Stimulated activated CD4-positive, alpha-beta T cell treated with anti-CD3 and anti-CD28 coated beads, Interleukin-4, amount 100 ng/mL, for 1 hour (primary cell): ENCODE data around the gene INSIG2.

Experiments used
- DNase-seq: peaks from one replicate; pipeline ENCODE4 v3.0.0-alpha.2; 2020

The INSIG2 gene

DNA sequence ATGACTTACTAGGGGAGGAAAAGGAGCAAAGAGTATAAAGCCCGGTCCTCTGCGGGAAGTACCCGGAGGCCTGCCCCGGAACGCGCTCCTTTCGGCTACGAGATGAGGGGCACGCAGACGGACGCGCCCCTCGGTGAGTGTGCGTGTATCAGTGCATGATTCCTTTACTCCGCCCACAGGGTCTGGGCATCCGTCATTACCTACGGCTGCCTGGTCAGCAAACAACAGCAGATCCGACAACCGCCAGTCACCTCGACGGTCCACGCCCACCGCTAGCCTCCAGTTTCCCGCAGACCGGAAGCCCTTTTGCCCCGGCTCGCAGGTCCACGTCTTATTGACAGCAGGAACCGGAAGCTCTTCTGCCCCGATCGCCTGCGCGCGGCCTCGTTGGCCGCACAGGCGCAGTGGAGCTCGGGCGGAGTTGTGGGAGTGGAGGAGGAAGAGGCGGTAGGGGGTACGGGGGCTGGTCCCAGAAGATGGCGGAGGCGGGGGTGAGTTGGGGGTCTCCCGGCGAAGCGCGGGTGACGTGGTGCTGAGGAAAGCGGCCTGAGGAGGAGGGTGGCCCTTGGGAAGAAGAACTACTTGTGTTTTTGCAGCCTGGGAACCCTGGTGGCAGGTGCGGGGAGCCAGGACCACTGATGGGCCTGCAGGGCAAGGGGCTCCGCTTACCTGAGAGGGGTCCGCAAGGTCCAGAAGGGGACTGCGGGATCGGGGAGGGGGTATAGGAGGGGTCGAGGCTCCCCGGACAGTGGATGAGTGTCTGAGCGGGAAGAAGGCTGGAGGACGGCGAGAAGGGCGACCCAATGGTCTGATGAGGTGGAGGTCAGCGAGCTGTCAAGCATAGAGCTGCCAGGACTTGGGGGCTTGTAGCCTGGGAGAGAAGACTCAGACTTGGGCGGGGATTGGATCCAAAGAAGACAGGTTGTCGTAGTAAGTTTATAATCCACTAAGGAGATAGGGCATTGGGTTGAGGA lies at the start of gene INSIG2:
Gene INSIG2 (plus strand): TSS at position 421 of the 974 bp plus-strand sequence. CDS start 8,086 bp downstream, outside the sequence.
- DNase-seq, result peak; percentile 85

DNA sequence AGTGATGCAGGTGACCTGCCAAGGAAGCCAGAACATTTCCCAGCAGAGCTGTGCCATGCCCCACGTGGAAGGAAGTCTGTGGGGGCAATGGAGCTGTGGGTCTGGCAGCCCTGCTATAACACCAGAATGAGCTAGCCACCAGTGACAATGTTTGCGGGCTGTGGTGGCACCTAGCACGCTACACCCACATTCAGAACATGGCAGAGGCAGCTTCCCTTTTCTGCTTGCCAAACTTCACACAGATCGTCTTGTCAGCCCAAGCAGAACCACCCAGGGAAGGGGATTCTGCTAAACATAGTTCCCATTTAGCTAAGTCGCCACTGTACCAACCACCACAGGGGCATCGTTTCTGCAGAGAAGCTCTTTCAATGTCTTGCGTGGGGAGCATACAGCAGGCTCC lies 47.4 kb upstream of the INSIG2 start:
- DNase-seq, result no peak

DNA sequence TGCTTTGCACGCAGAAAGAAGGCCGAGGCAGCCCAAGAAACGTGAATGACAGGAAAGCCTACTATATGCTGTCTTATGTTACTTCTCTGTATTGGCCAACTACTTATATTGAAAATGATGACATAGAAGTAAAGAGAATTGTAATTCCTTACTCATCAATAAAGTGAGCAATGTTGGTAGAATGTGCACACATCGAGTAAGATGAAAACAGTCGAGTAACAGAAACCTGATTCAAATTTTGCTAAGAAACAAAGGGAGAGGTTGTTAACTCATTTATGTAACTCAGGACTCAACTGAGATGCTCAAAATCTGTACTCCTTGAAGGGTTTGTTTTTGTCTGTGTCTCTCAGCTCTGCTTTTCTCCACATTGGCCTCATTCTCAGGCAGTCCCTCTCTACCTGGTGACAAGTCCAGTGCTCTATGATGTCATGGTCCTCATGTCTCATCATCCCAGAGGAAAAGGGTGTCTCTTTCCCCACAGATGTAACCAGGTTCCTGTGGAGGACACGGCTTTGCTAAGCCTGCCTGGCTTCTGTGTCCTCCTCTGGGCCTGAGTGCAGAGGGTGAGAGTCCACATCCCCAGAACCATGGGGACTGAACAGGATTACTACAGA lies 44.1 kb upstream of the INSIG2 start:
- DNase-seq, result no peak

DNA sequence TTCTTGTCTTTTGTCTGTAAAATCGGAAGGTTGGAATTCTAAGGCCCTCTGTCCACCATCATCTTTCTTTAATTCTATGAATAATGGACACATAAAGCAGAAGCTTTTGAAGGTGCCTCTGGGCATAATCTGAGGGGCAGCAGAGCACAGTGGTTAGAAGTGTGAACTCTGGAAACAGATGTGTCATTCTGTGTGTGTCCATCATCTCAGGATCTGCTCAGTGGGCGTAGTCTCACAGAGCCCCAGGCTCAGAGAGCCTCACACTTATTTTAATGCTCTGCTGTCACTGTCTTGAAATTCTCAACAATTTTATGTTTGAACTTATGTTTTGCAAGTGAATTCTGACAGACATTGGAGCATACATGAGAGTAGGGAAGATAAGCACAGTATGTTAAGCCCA lies 43.4 kb upstream of the INSIG2 start:
- DNase-seq, result no peak

DNA sequence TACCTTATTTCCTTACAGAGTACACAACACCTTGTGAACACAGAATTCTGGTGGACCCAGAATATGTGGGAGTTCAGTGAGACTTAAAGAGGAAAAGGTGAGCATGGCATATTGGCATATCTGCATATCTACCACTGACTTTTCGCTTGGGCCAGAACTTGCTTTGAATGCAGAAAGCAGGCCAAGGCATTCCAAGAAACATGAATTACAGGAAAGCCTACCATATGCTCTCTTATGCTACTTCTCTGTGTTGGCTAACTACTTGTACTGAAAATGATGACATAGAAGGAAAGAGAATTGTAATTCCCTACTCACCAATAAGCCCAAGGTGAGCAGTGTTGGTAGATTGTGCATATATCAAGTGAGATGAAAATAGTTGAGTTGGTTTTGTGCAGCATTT lies 43.0 kb upstream of the INSIG2 start:
- no peak for DNase-seq

DNA sequence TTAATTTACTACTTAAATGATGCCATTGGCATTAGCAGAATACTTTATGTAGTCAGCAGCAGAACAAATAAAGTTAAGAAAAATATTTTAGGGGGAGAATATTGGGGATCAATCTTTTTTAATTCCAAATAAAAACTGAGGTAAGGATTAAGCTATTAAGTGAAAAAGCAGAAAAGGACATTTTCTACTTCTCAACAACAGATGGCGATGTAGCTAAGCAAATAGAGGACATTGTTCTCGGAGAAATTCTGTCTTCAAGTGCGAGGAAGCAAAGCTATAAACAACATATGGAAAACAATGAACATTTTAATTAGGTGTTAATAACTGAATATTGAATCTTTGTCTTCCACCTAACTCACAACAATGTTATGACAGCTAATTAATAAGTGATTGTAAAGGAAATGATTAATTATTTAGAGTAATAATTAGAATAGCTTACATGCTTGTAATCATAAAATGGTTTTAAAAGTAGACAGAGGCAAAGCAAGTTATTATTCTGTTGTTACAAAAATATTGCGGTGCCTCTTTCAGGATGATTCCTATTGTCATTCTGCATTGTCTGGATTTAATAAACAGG lies 41.5 kb upstream of the INSIG2 start:
- DNase-seq, result no peak

DNA sequence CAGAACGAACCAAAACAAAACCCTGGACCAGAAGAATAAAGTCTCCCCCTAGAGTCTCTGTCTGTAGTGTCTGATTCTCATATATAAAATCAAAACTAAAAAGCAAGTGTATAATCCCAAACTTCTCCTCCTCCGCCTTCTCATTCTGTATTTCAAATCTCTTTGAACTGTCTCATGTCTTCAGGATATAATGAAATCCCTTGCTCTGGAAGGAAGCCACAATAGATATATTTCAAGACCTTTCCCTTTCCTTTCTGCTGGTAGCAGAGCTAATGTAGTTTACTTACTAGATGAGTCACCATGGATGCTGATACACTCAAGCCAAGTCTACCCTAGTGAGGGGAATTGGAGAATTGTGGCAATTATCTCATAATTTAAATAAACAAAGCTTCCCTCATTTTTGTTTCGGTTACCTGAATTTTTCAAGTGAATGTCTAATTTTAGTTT lies 40.9 kb upstream of the INSIG2 start:
- no peak for DNase-seq

DNA sequence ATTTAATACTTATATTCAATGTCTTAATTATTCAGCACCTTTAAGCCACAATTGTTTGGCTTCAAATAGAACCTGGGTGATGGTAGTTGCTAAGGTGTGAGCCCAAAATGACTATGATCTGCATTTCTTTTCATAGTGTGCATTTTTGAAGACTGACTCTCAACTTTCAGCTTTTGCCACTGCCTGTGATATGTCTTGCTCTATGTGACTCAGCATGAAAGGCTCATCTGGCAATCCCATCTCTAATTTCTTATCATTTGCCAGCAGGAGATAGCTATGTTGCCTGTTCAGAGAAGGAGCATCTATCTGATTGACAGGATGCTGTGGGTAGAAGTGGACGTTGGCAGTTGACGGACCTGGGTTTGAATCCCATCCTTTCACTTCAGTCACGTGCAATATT lies 39.9 kb upstream of the INSIG2 start:
- no peak for DNase-seq

DNA sequence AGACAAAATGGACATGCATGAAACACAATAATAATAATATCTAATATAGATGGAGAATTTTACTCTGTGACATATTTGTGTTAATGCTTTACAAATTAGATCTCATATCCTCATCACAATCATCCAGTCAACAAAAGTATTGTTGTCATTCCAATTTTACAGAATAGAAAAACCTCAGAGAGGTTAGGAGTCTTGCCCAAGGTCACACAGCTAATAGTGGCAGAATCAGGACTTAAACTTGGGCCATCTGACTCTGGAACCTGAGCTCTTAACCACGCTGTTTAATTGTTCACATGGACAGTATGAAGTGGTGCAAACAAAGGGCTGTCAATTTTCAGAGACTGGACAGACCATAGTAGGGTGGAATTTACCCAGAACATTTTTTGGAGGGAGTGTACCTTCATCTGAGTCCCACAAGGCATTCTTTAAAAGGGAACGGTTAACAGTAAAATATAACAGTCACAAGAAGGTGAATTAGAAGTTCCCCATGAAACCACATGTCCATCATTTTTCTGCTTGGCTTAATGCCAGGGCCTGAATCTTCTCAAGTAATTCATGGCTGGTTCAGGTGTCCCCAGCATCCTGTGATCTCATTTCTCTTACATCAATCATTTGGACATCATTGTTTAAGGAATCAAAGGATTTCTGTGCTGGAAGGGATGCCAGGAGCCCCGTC lies 39.0 kb upstream of the INSIG2 start:
- no peak for DNase-seq

DNA sequence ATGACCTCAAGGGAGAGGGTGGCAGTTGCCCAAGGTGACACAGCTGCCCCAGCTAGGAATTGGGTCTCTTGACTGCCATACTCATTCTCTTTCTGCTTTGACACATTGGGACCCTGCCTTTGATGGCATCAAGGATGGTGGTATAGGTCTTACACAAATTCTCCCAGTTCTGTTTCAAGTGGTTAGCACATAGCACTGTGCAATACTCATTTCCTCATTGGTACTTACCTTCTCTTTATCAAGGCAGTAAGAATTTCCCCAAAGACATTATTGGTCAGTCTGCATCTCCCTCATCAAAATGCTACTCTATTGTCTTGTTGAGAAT lies 38.5 kb upstream of the INSIG2 start:
- no peak for DNase-seq

DNA sequence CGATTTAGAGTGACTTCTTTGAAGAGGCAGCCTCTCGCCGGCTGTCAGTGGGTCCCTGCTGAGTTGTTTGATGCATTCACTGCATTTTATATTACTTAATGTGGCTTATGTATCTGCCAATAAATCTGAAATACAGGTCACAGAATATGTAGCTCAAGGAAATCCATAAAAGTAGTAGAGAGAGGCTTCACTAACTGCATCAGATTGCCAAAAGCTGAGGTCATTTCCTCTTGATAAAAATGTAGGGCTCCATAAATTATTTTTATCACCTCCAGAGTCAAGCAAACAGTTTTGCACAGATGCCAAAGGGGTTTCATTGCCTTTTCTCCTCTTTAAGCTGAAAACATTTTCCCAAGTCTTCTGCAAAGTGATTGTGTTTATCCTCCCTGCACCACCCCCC lies 37.9 kb upstream of the INSIG2 start:
- no peak for DNase-seq

DNA sequence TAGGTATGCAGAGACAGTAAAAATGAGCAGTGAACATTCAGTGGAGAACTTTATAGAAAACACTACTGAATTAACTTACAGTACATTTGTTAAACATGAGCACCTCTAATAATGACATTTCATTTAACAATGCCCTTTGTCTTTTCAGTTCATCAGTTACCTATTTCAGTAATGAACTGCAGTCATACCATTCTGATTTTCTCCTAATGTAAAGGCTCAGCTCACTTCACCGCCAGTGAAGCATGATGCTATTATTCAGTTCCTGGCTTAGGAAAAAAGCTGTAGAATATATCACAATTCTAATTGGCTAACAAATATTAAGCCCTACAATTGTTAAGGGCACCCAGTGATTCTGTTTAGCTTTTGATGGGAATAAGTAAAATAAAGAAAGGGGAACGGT lies 37.3 kb upstream of the INSIG2 start:
- no peak for DNase-seq

DNA sequence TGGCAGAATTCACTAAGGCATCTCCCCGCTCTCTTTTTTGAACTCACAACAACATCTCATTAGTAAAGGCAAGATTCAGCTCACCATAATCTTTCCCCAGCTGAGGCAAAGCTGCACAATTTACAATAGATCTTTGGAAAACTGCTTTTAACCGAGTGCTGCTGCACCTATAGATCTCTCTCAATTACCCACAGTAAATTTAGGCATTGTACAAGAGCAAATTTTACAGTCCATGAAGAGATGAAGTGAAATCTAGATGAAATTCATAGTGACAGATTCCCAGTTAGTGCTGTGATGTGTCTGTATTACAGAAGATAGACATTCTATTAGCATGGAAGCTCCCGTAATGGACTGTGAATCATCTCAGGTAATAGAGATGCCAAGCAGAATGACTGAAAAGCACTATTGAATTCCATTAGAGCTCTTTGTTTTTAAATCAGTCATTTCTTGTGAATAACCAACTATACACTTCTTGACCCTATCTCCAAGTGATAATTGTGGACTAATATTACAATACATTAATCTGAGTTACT lies 36.4 kb upstream of the INSIG2 start:
- DNase-seq, result no peak

DNA sequence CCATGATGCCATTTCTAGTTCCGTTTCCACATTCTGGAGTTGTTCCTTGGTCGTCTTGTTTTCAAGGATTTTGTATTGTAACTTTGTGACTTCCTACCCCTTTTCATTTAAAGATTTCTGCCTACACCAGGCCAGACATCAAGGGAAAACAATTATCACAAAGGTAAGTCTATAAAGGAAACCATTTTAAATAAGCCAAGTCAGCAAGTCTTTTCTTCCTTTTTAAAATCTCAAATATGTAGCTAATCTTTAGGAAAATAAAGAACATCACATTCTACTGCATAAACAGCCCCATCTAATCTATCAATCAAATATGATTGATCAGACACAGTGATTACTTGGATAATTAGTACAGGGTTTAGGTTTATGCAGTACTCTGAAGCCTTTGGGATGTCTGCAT lies 35.8 kb upstream of the INSIG2 start:
- DNase-seq, result no peak

DNA sequence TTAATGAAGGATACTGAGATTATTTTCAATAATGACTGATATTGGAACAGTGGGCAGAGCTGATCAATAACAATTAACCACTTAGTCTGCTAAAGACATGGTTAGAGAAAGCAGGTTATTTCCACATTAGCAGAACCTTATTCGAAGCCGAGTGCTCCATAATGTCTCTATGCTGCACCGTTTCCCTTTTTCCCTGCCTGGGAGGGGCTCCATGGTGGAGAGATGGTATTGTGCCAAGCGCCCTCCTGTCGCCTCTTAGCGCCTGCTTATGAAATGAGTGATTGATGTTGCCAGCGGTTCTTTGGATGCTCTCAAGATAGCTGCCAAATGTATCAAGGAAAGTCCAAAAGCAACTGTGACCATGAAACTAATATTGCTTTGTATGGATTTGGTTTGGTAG lies 34.6 kb upstream of the INSIG2 start:
- DNase-seq, result no peak

DNA sequence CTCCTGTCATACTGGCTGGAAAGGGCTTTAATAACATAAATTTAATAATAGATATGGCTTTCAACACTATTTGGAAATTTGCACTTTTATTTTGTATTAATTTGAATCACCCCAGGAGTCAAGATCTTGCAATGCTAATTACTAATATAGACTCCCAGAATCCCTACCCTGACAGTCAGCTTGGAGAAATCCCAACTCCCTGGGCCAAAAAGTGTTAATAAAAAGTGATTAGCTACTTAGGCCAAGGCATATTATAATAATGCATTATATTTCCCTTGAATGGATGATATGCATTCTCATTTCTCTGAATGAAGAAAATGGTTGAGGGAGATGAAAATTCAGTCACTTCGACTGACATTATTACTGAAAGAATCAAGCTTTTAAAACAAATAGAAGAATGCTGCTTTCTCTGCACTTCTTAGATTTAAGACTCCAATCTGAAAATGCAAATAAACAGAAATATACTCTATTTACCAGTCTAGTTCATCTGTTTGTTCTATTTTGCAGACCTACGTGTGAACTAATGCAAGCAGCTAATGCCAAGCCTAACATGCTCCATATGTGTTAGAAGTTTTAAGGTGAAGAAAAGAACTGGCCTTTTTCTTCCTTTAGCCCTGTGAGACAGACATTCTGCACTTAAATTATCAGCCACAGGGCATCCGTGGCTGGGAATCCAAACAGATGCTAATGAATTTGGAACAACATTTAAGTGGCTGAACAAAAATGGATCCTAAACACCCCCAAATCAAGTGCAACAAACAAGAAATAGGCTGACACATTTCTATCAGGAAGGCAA lies 33.9 kb upstream of the INSIG2 start:
- no peak for DNase-seq

DNA sequence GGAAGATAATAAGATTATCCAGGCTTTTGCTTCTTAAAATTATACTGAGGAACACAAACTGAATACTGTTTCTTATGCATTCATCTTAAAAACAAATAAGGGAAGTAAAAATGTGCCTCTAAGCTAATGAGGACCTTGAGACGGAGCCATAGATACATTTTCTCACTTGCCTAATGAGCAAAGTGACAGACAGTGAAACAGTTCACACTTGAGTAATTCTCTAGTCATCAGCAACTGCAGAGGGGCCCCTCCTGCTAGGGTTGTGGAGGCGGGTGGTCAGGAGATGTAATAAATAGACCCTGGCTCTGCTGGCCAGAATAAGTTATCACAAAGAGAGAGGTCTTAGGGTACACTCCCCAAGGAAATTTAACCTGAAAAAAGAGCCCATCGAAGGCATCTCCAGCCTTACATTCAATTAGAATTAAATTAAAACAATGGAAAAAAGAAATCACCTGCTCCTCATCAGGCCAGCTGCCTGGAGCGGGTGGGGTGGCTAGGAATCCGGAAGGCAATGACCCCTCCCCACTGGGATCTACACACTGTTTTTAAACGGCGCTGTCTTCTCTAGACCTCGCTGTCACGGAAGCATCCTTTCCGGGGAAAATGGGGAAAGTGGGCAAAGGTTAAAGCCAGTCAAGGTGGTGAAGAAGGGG lies 32.6 kb upstream of the INSIG2 start:
- no peak for DNase-seq

DNA sequence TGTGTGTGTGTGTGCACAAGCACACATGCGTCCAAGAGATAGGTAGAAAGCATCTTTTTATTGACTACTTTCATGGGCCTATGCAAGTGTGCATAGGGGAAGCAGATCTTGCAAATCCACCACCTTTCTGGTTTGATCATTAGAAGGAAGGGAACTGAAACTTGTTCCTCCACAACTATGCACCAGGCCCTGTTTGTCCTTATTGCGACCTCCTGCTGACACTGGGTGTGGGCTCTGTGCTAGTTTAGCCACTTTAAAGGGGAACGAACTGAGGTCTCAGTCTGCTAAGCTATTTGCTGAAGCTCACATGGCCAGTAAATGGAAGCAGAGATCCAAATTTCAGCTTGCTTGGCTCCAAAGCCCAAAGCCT lies 32.1 kb upstream of the INSIG2 start:
- no peak for DNase-seq

DNA sequence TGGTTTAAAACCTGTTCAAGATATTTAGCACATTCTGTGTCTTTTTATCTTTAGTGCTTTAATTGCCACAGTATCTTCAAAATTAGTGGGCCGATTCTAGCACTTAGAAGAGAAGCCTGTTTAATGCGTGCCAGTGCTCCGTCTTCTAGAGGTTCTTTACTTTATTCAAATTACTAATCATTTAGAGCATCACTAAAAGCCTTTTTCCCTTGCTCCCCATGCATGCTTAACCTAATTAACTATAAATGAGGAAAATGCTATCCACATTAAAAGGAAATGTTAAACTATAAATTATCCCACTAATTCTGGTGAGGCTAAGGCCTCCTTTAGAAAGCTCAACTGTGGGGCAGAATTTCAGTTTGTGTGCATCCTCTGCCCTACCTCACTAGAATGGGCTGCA lies 31.5 kb upstream of the INSIG2 start:
- DNase-seq, result no peak

DNA sequence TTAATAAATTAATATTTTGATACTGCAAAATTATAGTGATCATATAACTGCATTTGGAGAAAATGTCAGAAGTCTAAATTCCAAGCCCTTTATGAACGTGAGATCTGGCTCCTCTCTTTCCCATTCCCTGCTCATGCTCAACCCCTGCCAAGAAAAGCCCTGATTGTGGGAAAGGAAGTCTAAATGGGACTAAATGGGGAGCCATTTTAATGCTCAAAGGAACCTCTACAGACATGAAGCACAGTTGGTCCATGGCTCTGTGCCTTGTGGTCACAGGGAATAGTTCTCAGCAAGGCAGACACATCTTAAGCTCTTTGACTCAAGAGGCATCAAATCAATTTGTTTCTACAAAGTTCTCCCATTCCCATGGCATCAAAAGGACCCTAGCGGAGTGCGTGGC lies 29.3 kb upstream of the INSIG2 start:
- no peak for DNase-seq

DNA sequence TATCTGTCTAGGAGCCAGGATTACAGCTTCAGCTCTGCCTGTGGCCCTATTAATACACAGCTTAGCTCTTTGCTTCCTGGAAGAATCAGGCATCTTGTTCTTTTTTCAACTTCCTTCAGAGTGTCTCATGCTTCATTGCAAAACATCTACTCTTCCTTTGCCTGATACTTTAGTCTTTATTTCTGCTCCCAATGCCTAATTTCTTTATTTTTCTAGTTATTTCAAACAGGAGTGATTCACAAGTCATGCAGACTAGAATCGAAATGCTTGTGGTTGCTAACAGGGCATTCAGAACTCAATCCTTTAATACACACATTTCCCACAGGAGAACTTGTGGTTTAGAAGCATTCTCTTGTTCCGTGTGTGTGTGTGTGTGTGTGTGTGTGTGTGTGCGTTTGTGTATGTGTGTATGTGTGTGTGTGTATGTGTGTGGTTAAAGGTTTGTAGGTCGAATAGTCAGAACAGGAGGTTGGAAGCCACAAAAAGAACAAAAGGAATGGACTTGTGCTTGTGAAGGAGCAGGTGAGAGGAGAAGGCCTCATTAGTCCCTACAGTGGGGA lies 28.3 kb upstream of the INSIG2 start:
- no peak for DNase-seq
